ENCODE results near the gene GIGYF2.

DNA sequence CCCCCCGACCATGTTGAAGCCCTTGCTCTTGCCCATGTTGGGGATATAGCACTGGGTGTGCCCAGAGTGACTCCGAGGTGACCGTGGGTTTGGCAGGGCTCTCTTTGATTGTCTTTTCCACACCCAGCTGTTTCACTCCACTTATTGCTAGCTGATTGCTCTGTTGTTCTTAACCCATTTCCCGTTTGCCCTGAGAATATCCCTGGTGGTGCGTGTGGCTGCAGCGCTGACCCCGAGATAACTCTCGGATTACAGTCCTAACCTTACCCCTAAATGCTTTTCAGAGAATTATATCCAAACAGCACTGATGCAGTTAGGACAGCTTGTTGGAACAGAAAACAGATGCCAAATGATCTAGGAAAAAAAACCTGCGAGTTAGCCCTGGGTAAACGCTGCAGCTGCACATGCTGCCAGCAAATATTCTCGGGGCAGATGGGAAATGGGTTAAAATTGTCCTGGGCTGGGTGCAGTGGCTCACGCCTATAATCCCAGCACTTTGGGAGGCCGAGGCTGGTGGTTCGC lies 138.6 kb downstream of the GIGYF2 start:
- TF ChIP-seq, protein P1, sequence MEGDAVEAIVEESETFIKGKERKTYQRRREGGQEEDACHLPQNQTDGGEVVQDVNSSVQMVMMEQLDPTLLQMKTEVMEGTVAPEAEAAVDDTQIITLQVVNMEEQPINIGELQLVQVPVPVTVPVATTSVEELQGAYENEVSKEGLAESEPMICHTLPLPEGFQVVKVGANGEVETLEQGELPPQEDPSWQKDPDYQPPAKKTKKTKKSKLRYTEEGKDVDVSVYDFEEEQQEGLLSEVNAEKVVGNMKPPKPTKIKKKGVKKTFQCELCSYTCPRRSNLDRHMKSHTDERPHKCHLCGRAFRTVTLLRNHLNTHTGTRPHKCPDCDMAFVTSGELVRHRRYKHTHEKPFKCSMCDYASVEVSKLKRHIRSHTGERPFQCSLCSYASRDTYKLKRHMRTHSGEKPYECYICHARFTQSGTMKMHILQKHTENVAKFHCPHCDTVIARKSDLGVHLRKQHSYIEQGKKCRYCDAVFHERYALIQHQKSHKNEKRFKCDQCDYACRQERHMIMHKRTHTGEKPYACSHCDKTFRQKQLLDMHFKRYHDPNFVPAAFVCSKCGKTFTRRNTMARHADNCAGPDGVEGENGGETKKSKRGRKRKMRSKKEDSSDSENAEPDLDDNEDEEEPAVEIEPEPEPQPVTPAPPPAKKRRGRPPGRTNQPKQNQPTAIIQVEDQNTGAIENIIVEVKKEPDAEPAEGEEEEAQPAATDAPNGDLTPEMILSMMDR (conservative IDR thresholded peaks at IDR 0.05) = no peak
- no peak for TF ChIP-seq ZFX (IDR thresholded peaks at IDR 0.05)
